Esophagus mucosa (tissue), 1 donor: Measurements from ENCODE around the gene SMIM27. TPM values are rescaled to one million over a fixed set of nuclear protein-coding genes. Genes with fewer than 3 reads are reported as not detected.
"Not testable (repeated sequence)": the region's sequence is repeated elsewhere in the genome, so short reads cannot be mapped to it uniquely, and the experiment has no call there.

Source experiments
- ATAC-seq: fragments of 200-7000 bp; cut with Tn5 transposase; one replicate; pipeline ENCODE4 v1.9.1; 2020
- total RNA-seq: library from RNA; stranded (reverse); gene quantifications from one replicate; pipeline ENCODE4 v1.2.4, GENCODE V29; 2023
- donor health status: DM: yes; HTN: yes; CAD: no.

The SMIM27 gene
- total RNA-seq, 1 donor from 2014 or later, result 7.2 TPM

- ATAC-seq, result no peak
These were observed 6.3 kb downstream of the SMIM27 start for GRCh38 chr9:32558408-32558934.

- ATAC-seq, result no peak
These were observed 13.8 kb downstream of the SMIM27 start for GRCh38 chr9:32565967-32566366.

GRCh38 chr9:32566770-32567169 is 14.6 kb downstream of the SMIM27 start:
- no peak for ATAC-seq

GRCh38 chr9:32570262-32570661 is 18.1 kb downstream of the SMIM27 start:
- no peak for ATAC-seq

DNA sequence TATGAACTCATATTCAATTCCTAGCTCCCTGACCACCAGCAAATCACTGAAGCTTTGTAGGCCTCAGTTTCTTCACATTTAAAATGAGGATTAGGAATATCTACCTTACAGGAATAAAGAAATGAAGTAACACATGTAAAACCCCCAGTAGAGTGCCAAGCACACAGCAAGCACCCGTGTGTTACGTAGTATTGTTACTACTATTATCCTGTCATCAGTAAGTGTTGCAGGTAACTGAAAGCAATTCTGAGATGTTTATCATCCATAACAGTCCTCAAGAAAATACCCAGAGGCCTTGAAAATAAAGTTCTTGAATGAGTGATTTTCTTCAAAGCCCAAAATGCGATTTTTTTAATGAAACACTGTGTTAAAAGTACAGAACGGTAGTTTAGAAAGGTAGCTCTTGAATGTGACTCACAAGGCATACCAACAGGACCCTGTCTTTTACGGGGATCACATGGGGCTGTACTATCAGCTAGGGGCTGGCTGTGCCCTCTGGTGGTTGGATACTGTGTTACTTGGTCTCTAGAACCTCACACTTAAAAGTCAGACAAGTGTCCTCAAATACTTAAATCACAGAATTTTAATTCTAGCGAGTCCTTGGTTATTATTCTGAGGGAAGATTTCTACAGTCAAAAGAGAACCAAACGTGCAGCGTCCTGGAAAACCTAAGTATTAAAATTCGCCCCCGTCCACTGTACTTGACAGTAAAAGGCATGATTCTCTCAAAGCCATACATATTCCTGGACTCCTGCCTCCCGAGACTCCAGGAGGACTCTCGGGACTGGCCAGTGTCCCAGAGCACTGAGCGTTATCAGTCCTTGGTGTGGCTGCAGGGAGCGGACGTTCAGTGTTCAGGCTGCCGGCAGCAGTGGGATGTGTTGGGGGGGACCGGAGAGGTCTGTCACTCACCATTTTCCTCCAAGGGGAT is 20.1 kb downstream of the SMIM27 start:
- ATAC-seq, result peak; percentile 92

- peak; percentile 97 for ATAC-seq
These were observed 20.9 kb downstream of the SMIM27 start, which contains the start of gene NDUFB6 for GRCh38 chr9:32572900-32573523. TSS of gene NDUFB6 (minus strand) at chr9:32573159. CDS start at chr9:32573060, 99 bp downstream.

DNA sequence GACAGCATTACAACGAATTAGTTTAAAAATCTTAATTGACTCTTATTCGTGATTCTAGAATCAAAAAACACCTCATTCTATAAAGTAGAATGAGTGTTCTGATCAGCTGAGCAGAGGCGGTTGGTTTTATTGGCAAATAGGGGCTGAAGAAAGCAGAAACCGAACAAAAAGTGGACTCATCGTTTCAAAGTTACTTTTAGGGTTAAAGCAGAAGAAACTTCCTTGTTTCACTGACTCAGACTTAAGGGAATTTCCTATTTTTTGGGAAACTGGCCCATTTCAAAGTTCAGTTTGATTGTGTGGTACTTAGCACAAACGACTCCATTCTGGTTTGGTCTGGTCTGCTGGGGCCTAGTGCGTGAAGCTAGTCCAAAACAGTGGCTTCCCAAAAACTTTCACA is 21.7 kb downstream of the SMIM27 start:
- no peak for ATAC-seq

GRCh38 chr9:32574858-32575257 is 22.7 kb downstream of the SMIM27 start:
- ATAC-seq, result no peak

DNA sequence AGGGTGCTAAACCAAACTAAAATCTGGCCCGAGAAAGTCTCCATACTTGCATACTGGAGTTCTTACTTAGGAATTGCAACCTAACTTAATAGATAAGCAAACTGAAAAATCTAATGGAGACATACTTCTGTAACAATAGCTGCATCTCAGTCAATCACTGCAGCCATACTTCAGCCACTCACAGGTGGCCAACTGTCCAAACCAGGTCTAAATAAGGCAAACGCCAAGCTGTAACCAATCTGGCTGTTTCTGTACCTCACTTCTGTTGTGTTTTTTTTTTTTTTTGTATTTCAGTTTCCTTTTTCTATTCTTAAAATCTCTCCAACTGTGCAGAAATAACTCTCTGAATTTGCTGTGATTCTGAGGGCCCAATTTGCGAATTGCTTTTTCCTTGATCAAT is 25.2 kb downstream of the SMIM27 start:
- ATAC-seq, result no peak

- ATAC-seq, result no peak
These were observed 26.8 kb downstream of the SMIM27 start for GRCh38 chr9:32578976-32579375.

DNA sequence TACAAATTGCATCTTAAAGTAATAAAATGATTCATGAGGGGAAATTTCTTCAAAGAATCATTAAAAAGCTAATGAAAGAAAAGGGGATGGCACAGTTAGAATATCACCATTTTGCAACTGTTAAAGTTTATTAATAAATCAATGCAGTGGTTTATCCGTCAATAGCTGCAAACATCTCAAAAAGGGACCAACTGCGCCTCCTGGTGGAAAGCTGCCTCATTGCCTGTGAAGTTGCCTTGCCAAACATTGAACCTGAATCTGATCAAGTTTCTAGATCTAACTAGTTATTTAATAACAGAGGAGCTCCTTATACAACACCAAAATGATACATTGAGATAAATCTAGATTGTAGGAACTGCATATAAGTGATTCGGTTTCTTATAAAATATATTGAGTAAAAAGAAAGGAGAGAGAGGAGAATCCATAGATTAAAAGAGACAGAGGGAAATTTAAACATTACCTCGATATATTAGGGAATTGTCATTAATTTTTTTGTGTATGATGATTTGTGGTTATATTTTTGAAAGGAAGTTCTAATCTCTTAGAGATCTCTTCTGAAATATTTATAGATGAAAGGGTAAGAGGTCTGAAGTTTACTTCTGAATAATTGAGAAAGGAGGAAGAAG is 27.7 kb downstream of the SMIM27 start:
- peak; percentile 42 for ATAC-seq

GRCh38 chr9:32580631-32581300 is 28.6 kb downstream of the SMIM27 start:
- no peak for ATAC-seq

- no peak for ATAC-seq
These were observed 29.5 kb downstream of the SMIM27 start for GRCh38 chr9:32581512-32582143.

- ATAC-seq, result no peak
These were observed 32.7 kb downstream of the SMIM27 start for GRCh38 chr9:32584784-32585183.

DNA sequence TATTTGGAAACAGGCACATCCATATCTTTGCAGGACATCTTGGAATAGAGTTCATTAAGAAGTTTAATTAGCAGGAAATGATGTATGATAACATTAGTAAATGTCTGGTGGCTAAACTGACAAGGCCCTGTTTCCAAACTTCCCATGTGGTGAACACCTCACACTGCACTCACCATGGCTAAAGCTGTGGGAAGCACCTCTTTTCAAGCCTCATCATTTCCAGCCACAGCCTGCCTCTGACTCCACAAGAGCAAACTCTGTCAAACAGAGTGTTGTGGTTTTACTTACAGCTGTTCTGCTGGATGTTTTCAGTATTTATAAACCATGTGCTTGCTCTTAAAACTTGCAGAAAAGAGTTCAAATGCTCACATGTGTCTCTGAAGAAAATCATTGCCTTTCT is 35.8 kb downstream of the SMIM27 start:
- ATAC-seq, result no peak

- peak; percentile 64 for ATAC-seq
These were observed 37.1 kb downstream of the SMIM27 start for GRCh38 chr9:32589083-32589723.

DNA sequence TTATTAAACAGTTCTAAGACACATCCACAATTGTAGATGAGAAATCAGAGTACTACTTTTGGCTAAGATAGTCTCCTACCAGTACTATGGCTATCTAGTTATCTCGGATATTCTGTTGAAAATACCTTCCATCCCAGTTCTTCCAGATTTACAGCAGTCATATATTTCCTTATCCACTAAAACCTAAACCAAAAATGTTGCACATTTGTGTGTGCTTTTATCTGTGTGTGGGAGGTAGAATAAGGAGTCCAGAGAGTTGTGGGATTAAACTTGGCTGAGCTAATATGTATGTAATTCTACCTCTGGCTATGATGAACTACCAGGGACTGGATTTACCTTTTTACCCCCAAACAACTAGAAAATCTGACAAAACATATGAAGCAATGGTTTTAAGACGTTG is 38.3 kb downstream of the SMIM27 start:
- no peak for ATAC-seq

GRCh38 chr9:32590898-32591297 is 38.8 kb downstream of the SMIM27 start:
- ATAC-seq, result peak; percentile 56

DNA sequence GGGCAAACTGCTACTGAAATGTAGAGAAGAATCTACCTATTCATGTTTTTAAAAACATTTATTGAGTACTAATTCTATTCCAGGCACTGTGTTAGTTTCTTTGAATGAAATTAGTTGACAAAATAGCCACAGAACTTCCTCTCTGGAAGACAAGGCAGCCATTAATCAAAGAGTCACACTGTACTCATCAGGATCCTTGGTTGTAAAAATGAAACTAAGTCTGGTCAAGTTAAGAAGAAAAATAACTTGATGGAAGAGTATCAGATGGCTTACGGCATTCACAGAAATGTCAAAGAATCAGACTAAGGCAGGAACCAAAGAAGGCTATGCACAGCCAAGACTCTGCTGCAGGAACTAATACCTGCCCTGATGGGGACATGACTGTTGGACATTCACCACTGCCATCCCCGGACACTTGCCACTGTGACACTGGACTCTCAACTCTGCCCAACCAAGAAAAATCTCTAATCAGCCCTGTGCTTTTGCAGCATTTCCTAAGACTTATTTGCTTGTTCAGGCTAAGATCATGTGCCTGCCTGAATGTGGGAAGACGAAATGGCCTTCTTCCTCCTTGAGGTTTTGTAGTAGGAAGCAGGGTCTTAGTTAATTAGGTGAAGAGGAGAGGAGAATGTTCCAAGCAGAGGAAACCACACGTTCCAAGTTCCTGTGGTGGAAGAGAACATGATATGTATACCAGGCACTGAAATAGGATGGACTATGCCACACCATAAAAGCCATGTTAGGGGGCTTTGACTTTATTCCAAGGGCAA is 44.2 kb downstream of the SMIM27 start:
- ATAC-seq, result no peak

DNA sequence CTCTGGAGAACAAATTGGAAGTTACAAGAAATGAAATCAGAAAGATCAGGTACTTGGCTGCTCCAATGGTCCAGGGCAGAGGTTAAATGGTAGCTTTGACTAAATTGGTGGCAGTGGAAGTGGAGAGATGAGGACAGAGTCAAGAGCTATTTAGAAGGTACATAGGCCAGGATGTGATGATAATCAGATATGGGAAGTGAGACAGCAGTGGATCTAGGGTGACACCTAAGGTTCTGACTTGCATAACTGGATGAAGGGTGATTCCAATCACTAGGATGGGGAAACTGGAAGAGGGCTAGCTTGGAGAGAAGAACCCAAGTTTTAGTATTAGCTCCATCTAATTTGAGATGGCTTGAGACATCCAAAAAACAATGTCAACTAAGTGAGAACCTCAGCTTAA is 44.8 kb downstream of the SMIM27 start:
- ATAC-seq, result no peak

DNA sequence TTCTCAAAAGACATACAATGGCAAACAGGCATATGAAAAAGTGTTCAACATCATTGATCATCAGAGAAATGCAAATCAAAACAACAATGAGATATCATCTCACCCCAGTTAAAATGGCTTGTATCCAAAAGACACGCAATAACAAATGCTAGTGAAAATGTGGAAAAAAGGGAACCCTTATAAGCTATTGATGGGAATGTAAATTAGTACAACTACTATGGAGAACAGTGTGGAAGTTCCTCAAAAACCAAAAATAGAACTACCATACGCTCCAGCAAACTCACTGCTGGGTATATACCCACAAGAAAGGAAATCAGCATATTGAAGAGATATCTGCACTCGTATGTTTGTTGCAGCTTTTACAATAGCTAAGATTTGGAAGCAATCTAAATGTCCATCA is 46.9 kb downstream of the SMIM27 start:
- ATAC-seq, result not testable (repeated sequence)
